Measurements from ENCODE around the gene SLIT1. TPM values are rescaled to one million over a fixed set of nuclear protein-coding genes. Genes with fewer than 3 reads are reported as not detected.

Gene SLIT1
- total RNA-seq, 6 experiments from 2014 or later = 0.04 to 0.29 (median 0.12) TPM; not detected in 1

GRCh38 chr10:97149079-97149531, 36.7 kb downstream of the SLIT1 start:
- H3K27me3 ChIP-seq = no peaks in the 10 kb centered on the region
- intact Hi-C loops (cut with DNase I) = no loop called here
- no peaks in the 10 kb centered on the region for H3K4me1 ChIP-seq
- no peak for DNase-seq
- H3K4me3 ChIP-seq = no peak overlapping the region
- TF ChIP-seq CTCF (IDR thresholded peaks at IDR 0.05) (no peak), POLR2A (IDR thresholded peaks at IDR 0.05) (no peak)
- no peak for ATAC-seq
- H3K9me3 ChIP-seq = no peaks in the 10 kb centered on the region
- H3K27ac ChIP-seq = no peak overlapping the region
- WGBS (ENCODE audit: insufficient coverage, low coverage, low lambda C conversion rate, missing lambda C conversion rate) = 33% methylated on average over 1 of the region's 16 CpGs
- no peaks in the 10 kb centered on the region for H3K36me3 ChIP-seq

GRCh38 chr10:97144297-97144696, 41.5 kb downstream of the SLIT1 start:
- TF ChIP-seq CTCF (IDR thresholded peaks at IDR 0.05) = no peak
- TF ChIP-seq POLR2A (IDR thresholded peaks at IDR 0.05) = no peak
- intact Hi-C loops (cut with DNase I) = no loop called here
- no peak overlapping the region for H3K27ac ChIP-seq
- ATAC-seq = no peak
- 68% methylated on average over 2 of the region's 2 CpGs for WGBS (ENCODE audit: insufficient coverage, low coverage, low lambda C conversion rate, missing lambda C conversion rate)
- H3K4me1 ChIP-seq = no peaks in the 10 kb centered on the region
- no peak overlapping the region for H3K4me3 ChIP-seq
- no peaks in the 10 kb centered on the region for H3K27me3 ChIP-seq
- no peaks in the 10 kb centered on the region for H3K9me3 ChIP-seq
- no peak for DNase-seq
- H3K36me3 ChIP-seq = no peaks in the 10 kb centered on the region

- intact Hi-C loops (cut with DNase I) = no loop called here
- no peak for ATAC-seq
- H3K4me3 ChIP-seq = no peak overlapping the region
Measured at GRCh38 chr10:97142834-97143233, 42.9 kb downstream of the SLIT1 start.

GRCh38 chr10:97140902-97141745, 44.6 kb downstream of the SLIT1 start:
- no peak for DNase-seq
- TF ChIP-seq CTCF (IDR thresholded peaks at IDR 0.05) (no peak), POLR2A (IDR thresholded peaks at IDR 0.05) (no peak)
- 50% methylated on average over 22 of the region's 23 CpGs for WGBS (ENCODE audit: insufficient coverage, low coverage, low lambda C conversion rate, missing lambda C conversion rate)
- Histone ChIP-seq H3K27ac (no peak overlapping the region), H3K4me3 (no peak overlapping the region), H3K9me3 (no peaks in the 10 kb centered on the region), H3K36me3 (no peaks in the 10 kb centered on the region), H3K4me1 (no peaks in the 10 kb centered on the region), H3K27me3 (no peaks in the 10 kb centered on the region)
- no peak for ATAC-seq
- intact Hi-C loops (cut with DNase I) = no loop called here

More at GRCh38 chr10:97142834-97143233, 42.9 kb downstream of the SLIT1 start:
- H3K36me3 ChIP-seq = no peaks in the 10 kb centered on the region
- DNase-seq = no peak
- no peaks in the 10 kb centered on the region for H3K27me3 ChIP-seq
- H3K9me3 ChIP-seq = no peaks in the 10 kb centered on the region
- WGBS (ENCODE audit: insufficient coverage, low coverage, low lambda C conversion rate, missing lambda C conversion rate) = 65% methylated on average over 2 of the region's 2 CpGs
- no peaks in the 10 kb centered on the region for H3K4me1 ChIP-seq
- H3K27ac ChIP-seq = no peak overlapping the region
- TF ChIP-seq CTCF (IDR thresholded peaks at IDR 0.05) = no peak
- no peak for TF ChIP-seq POLR2A (IDR thresholded peaks at IDR 0.05)
